ENCODE results near the gene PTCHD1. TPM values are rescaled to one million over a fixed set of nuclear protein-coding genes. Genes with fewer than 3 reads are reported as not detected.
A peak's percentile ranks its signal among the peaks of the same experiment; 100 is the strongest.

PTCHD1 gene
- total RNA-seq (0.63 TPM), polyA plus RNA-seq (ENCODE audit: insufficient read depth, low read depth, low replicate concordance) (not detected)
- long read RNA-seq, donor 1 = 0 reads
- long read RNA-seq, donor 2 = 0 reads
- long read RNA-seq, donor 3 = 0 reads
- long read RNA-seq, donor 4 = 0 reads
- long read RNA-seq, donor 5 = 0 reads
- long read RNA-seq, donor 6 = 0 reads
- long read RNA-seq, donor 7, full-length matches to known transcripts = 1 of 1 reads
- long read RNA-seq, donor 7, partial matches to known transcripts = 0 of 1 reads
- long read RNA-seq, donor 7, other reads (novel, unspliced or antisense) = 0 of 1 reads
- long read RNA-seq, donor 8, full-length matches to known transcripts = 1 of 1 reads
- long read RNA-seq, donor 8, partial matches to known transcripts = 0 of 1 reads
- long read RNA-seq, donor 8, other reads (novel, unspliced or antisense) = 0 of 1 reads
- long read RNA-seq, donor 9 = 0 reads
- long read RNA-seq, donor 10 = 0 reads

GRCh38 chrX:23334848-23335599, at the start of gene PTCHD1:
Gene PTCHD1, plus strand, starts transcription at chrX:23334849. Its CDS starts 27 bp downstream, at chrX:23334876.
- Histone ChIP-seq H3K27ac (ENCODE audit: low read depth in 2 of 2, low read length in 2 of 2) (no peak within 1 kb of the TSS), H3K27me3 (ENCODE audit: control insufficient read depth, insufficient read depth, low read length) (peaks cover 22% of the 10 kb centered on the region), H3K4me1 (ENCODE audit: control insufficient read depth in 2 of 3, insufficient read depth in 2 of 3, low read depth in 1 of 3, low read length in 3 of 3) (peaks cover 0 to 2% (median 0%) of the 10 kb centered on the region in 3 donors), H3K9me3 (ENCODE audit: control insufficient read depth in 2 of 3, insufficient read depth in 1 of 3, low read length in 3 of 3) (no peaks in the 10 kb centered on the region), H3K9ac (ENCODE audit: low read length in 3 of 3) (no peak within 1 kb of the TSS), H3K4me3 (ENCODE audit: low read length in 3 of 3) (no peak within 1 kb of the TSS), H3K36me3 (ENCODE audit: control insufficient read depth in 2 of 3, insufficient read depth in 3 of 3, low read length in 3 of 3) (no peaks in the 10 kb centered on the region)
- TF ChIP-seq, protein P1, sequence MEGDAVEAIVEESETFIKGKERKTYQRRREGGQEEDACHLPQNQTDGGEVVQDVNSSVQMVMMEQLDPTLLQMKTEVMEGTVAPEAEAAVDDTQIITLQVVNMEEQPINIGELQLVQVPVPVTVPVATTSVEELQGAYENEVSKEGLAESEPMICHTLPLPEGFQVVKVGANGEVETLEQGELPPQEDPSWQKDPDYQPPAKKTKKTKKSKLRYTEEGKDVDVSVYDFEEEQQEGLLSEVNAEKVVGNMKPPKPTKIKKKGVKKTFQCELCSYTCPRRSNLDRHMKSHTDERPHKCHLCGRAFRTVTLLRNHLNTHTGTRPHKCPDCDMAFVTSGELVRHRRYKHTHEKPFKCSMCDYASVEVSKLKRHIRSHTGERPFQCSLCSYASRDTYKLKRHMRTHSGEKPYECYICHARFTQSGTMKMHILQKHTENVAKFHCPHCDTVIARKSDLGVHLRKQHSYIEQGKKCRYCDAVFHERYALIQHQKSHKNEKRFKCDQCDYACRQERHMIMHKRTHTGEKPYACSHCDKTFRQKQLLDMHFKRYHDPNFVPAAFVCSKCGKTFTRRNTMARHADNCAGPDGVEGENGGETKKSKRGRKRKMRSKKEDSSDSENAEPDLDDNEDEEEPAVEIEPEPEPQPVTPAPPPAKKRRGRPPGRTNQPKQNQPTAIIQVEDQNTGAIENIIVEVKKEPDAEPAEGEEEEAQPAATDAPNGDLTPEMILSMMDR (IDR thresholded peaks at IDR 0.05; ENCODE audit: borderline replicate concordance, extremely low read depth, insufficient read depth) = no peak
- DNase-seq (peak in 4 of 5 donors; percentile 16 to 38 (median 18)), FAIRE-seq (no peak)
- intact Hi-C loops (cut with DNase I) = no loop called here

GRCh38 chrX:23286731-23287130, 47.9 kb upstream of the PTCHD1 start:
- Histone ChIP-seq H3K9me3 (ENCODE audit: control insufficient read depth in 2 of 3, insufficient read depth in 1 of 3, low read length in 3 of 3) (no peaks in the 10 kb centered on the region), H3K4me3 (ENCODE audit: low read length in 3 of 3) (no peak overlapping the region), H3K27ac (ENCODE audit: low read depth in 2 of 2, low read length in 2 of 2) (peak overlapping the region in 1 of 2 donors; percentile 47), H3K27me3 (ENCODE audit: control insufficient read depth, insufficient read depth, low read length) (no peaks in the 10 kb centered on the region), H3K4me1 (ENCODE audit: control insufficient read depth in 2 of 3, insufficient read depth in 2 of 3, low read depth in 1 of 3, low read length in 3 of 3) (peaks cover 0 to 5% (median 0%) of the 10 kb centered on the region in 3 donors), H3K9ac (ENCODE audit: low read length in 3 of 3) (no peak overlapping the region), H3K36me3 (ENCODE audit: control insufficient read depth in 2 of 3, insufficient read depth in 3 of 3, low read length in 3 of 3) (no peaks in the 10 kb centered on the region)
- DNase-seq = no peak
- FAIRE-seq = no peak
- TF ChIP-seq, protein P1 (IDR thresholded peaks at IDR 0.05; ENCODE audit: borderline replicate concordance, extremely low read depth, insufficient read depth) = no peak
- intact Hi-C loops (cut with DNase I) = no loop called here

DNA sequence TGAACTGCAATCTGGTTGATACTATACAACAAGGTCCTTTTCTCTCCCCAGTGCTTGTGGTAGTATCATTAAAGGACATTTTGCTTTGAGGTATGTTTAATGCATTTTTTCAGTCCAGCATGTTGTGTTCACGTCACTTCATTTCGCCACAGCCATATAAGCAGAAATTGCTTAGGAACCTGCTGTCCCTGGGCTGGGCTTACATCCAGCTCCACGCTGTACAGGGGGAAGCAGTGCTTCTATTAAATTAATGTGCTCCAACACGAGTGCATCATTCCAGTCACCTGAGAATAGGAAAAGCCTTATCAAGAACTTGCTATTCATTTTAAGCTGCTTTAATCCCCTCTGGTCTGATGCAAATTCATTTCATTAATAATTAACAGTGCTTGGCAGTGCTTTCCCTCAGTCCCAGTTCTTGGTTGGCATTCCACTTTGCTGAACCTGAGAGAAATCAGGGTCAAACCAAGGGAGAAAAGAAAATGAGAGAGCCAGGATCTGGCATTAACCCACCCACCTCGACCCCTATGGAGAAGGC, 47.4 kb upstream of the PTCHD1 start:
- peaks cover 0 to 5% (median 0%) of the 10 kb centered on the region in 3 donors for H3K4me1 ChIP-seq (ENCODE audit: control insufficient read depth in 2 of 3, insufficient read depth in 2 of 3, low read depth in 1 of 3, low read length in 3 of 3)
- H3K9ac ChIP-seq (ENCODE audit: low read length in 3 of 3) = no peak overlapping the region
- no peaks in the 10 kb centered on the region for H3K9me3 ChIP-seq (ENCODE audit: control insufficient read depth in 2 of 3, insufficient read depth in 1 of 3, low read length in 3 of 3)
- H3K4me3 ChIP-seq (ENCODE audit: low read length in 3 of 3) = no peak overlapping the region
- FAIRE-seq (peak; percentile 68), DNase-seq (peak in 2 of 5 donors; percentile 31 to 44)
- H3K27ac ChIP-seq (ENCODE audit: low read depth in 2 of 2, low read length in 2 of 2) = peak overlapping the region; percentile 13 to 47
- TF ChIP-seq, protein P1 (IDR thresholded peaks at IDR 0.05; ENCODE audit: borderline replicate concordance, extremely low read depth, insufficient read depth) = no peak
- intact Hi-C loops (cut with DNase I) = no loop called here
- no peaks in the 10 kb centered on the region for H3K27me3 ChIP-seq (ENCODE audit: control insufficient read depth, insufficient read depth, low read length)
- H3K36me3 ChIP-seq (ENCODE audit: control insufficient read depth in 2 of 3, insufficient read depth in 3 of 3, low read length in 3 of 3) = no peaks in the 10 kb centered on the region

Data from kidney (tissue), 22 donors.